Breast epithelium (tissue), 4 donors: Measurements from ENCODE around the gene TRIM38. TPM values are rescaled to one million over a fixed set of nuclear protein-coding genes. Genes with fewer than 3 reads are reported as not detected.

Experiments used
- DNase-seq, 2 donors: peaks; one replicate each; pipeline ENCODE4 v3.0.0-alpha.2; 2019; ENCODE audit warnings: low spot score in 2 of 2
- H3K27ac ChIP-seq, 2 donors: fragments of 200-600 bp; sonication (generic) in 1 of 2; one replicate each; pipeline ENCODE4 v1.5.1; 2016 to 2019; ENCODE audit warnings: mild to moderate bottlenecking in 1 of 2
- H3K27me3 ChIP-seq, 2 donors: fragments of 200-600 bp; sonication (generic) in 1 of 2; one replicate each; pipeline versions ENCODE4 v1.5.1 to v1.6.0; 2017 to 2019; ENCODE audit warnings: control low read depth in 1 of 2, mild to moderate bottlenecking in 1 of 2
- H3K36me3 ChIP-seq: fragments of 200-600 bp; one replicate; pipeline ENCODE4 v1.5.1; 2019
- H3K4me1 ChIP-seq, 2 donors: fragments of 200-600 bp; sonication (generic); one replicate each; pipeline ENCODE4 v1.5.1; 2016 to 2019; ENCODE audit warnings: control low read depth in 1 of 2
- H3K4me3 ChIP-seq, 3 donors: fragments of 200-600 bp; sonication (generic); 1 replicate in 2 of 3; 2 replicates in 1 of 3; pipeline ENCODE4 v1.5.1; 2016 to 2019; ENCODE audit warnings: mild to moderate bottlenecking in 3 of 3, moderate library complexity in 2 of 3
- H3K9me3 ChIP-seq, 2 donors: fragments of 200-600 bp; sonication (generic) in 1 of 2; one replicate each; pipeline ENCODE4 v1.5.1; 2016 to 2019; ENCODE audit warnings: control low read depth in 1 of 2
- POLR2A ChIP-seq: fragments of 450-650 bp; IDR thresholded peaks from one replicate; pipeline ENCODE4 v1.6.1; 2016; ENCODE audit warnings: antibody characterized with exemption, mild to moderate bottlenecking, moderate library complexity
- POLR2AphosphoS5 ChIP-seq, 3 donors: sonication (generic); formaldehyde crosslinking; IDR thresholded peaks; one replicate each; pipeline ENCODE4 v1.6.1; 2017; ENCODE audit warnings: antibody characterized with exemption in 3 of 3
- intact Hi-C: fragments of 100-400 bp; cut with DNase I; formaldehyde crosslinking; loops from one replicate; pipeline ENCODE4 v1.15.1; 2023; ENCODE audit warnings: low total_unique reads
- total RNA-seq, 3 donors: library from RNA; depleted of rRNA; stranded (reverse); fragments of >200 nt; gene quantifications; one replicate each; pipeline ENCODE4 v1.1.0, GENCODE V29; 2016
- TF ChIP-seq, protein P1 (sequence below), 3 donors: fragments of 450-650 bp; IDR thresholded peaks; one replicate each; pipeline ENCODE4 v1.5.1; 2016 to 2017; ENCODE audit warnings: antibody characterized with exemption in 3 of 3, mild to moderate bottlenecking in 3 of 3, moderate library complexity in 3 of 3

Gene TRIM38
- total RNA-seq, 3 donors from 2014 or later = 11.8 to 16.2 (median 12.1) TPM

DNA sequence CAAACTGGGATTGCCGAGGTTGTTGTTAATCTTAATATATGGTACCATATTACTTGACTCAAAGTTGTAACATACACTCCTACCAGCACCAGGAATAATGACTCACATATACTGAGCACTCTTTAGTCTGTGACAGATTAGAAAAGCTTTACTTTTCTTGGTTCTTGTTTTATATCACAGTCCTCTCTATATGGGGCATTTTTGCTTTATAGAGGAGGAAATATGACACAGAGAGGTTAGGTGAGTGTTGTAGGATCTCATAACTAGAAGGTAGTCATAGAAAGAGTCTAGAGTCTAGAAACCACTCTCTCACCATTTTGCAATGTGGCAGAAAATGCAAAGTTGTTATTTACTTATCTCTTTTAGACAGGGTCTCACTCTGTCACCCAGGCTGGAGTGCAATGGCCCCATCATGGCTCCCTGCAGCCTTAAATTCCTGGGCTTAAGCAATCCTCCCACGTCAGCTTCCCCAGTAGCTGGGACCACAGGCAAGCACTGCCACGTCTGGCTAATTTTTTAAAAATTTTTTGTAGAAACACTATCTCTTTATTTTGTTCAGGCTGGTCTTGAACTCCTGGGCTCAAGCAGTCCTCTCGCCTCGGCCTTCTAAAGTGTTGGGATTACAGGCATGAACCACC is 13.4 kb downstream of the TRIM38 start:
- no peak for TF ChIP-seq POLR2A
- TF ChIP-seq POLR2AphosphoS5 (IDR thresholded peaks at IDR 0.05) = no peak
- TF ChIP-seq, protein P1, sequence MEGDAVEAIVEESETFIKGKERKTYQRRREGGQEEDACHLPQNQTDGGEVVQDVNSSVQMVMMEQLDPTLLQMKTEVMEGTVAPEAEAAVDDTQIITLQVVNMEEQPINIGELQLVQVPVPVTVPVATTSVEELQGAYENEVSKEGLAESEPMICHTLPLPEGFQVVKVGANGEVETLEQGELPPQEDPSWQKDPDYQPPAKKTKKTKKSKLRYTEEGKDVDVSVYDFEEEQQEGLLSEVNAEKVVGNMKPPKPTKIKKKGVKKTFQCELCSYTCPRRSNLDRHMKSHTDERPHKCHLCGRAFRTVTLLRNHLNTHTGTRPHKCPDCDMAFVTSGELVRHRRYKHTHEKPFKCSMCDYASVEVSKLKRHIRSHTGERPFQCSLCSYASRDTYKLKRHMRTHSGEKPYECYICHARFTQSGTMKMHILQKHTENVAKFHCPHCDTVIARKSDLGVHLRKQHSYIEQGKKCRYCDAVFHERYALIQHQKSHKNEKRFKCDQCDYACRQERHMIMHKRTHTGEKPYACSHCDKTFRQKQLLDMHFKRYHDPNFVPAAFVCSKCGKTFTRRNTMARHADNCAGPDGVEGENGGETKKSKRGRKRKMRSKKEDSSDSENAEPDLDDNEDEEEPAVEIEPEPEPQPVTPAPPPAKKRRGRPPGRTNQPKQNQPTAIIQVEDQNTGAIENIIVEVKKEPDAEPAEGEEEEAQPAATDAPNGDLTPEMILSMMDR (IDR thresholded peaks at IDR 0.05) = no peak
- Histone ChIP-seq H3K27ac (no peak overlapping the region), H3K9me3 (no peaks in the 10 kb centered on the region), H3K36me3 (no peaks in the 10 kb centered on the region), H3K27me3 (no peaks in the 10 kb centered on the region), H3K4me3 (no peak overlapping the region), H3K4me1 (peaks cover 0 to 6% of the 10 kb centered on the region in 2 donors)
- DNase-seq = no peak
- intact Hi-C loops = no loop called here

- no peaks in the 10 kb centered on the region for H3K9me3 ChIP-seq
- H3K36me3 ChIP-seq = no peaks in the 10 kb centered on the region
- intact Hi-C loops = no loop called here
These were observed 18.3 kb downstream of the TRIM38 start for GRCh38 chr6:25980935-25981334.

GRCh38 chr6:25981568-25982263 is 19.1 kb downstream of the TRIM38 start:
- Histone ChIP-seq H3K9me3 (no peaks in the 10 kb centered on the region), H3K27ac (no peak overlapping the region), H3K27me3 (no peaks in the 10 kb centered on the region), H3K4me1 (no peaks in the 10 kb centered on the region), H3K4me3 (no peak overlapping the region), H3K36me3 (no peaks in the 10 kb centered on the region)
- DNase-seq = no peak
- TF ChIP-seq, protein P1 (IDR thresholded peaks at IDR 0.05) = no peak
- TF ChIP-seq POLR2AphosphoS5 (IDR thresholded peaks at IDR 0.05) (no peak), POLR2A (no peak)
- intact Hi-C loops = no loop called here

More at GRCh38 chr6:25980935-25981334, 18.3 kb downstream of the TRIM38 start:
- H3K4me3 ChIP-seq = no peak overlapping the region
- H3K27me3 ChIP-seq = no peaks in the 10 kb centered on the region
- no peaks in the 10 kb centered on the region for H3K4me1 ChIP-seq
- H3K27ac ChIP-seq = no peak overlapping the region
- DNase-seq = no peak
- TF ChIP-seq, protein P1 (IDR thresholded peaks at IDR 0.05) = no peak
- TF ChIP-seq POLR2AphosphoS5 (IDR thresholded peaks at IDR 0.05) (no peak), POLR2A (no peak)

DNA sequence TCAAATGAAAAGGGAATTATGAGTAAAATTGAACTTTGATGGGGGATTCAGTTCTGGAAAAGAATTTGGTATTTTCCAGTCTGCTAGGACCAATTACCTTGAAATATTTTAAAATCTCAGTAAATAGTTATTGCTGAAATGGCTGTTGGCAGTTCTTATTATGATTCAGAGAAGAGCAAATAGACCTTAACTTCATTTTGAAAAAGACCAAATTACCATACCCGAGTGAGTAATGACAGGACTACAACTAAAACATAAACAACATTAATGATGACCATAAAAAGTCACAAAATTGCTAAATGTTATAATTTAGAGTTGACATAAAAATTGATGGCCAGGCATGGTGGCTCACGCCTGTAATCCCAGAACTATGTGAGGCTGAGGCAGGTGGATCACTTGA is 21.7 kb downstream of the TRIM38 start:
- H3K4me1 ChIP-seq = no peaks in the 10 kb centered on the region
- H3K36me3 ChIP-seq = no peaks in the 10 kb centered on the region
- H3K9me3 ChIP-seq = no peaks in the 10 kb centered on the region
- no peak for DNase-seq
- H3K27ac ChIP-seq = no peak overlapping the region
- intact Hi-C loops = no loop called here
- no peak overlapping the region for H3K4me3 ChIP-seq
- H3K27me3 ChIP-seq = no peaks in the 10 kb centered on the region
- TF ChIP-seq POLR2AphosphoS5 (IDR thresholded peaks at IDR 0.05) (no peak), POLR2A (no peak)
- TF ChIP-seq, protein P1 (IDR thresholded peaks at IDR 0.05) = no peak

DNA sequence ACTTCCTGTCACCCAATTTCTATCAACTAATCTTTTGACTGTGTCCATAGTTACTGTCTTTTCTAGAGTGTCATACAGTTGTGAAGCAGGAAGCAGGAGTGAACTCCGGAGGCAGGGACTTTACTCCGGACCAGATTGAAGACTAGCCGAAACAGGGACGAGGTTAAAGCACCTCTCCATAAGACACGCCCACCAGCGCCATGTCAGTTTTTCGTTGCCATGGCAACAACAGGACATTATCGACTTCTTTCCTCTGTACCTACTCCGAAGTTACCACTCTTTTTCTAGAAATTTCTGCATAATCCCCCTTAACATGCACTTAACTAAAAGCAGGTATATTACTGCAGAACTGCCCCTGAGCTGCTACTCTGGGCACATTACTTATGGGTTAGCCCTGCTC is 25.2 kb downstream of the TRIM38 start:
- no peak for TF ChIP-seq POLR2A
- TF ChIP-seq, protein P1 (IDR thresholded peaks at IDR 0.05) = no peak
- Histone ChIP-seq H3K36me3 (no peaks in the 10 kb centered on the region), H3K4me1 (no peaks in the 10 kb centered on the region), H3K27me3 (no peaks in the 10 kb centered on the region), H3K4me3 (no peak overlapping the region), H3K9me3 (no peaks in the 10 kb centered on the region), H3K27ac (no peak overlapping the region)
- no peak for DNase-seq
- intact Hi-C loops = loop anchor here (2.0 kb wide), 1 partner anchor 73 kb away; no protein-coding TSS in a partner anchor
